ENCODE measurements around the gene LSM2. TPM values are rescaled to one million over a fixed set of nuclear protein-coding genes. Genes with fewer than 3 reads are reported as not detected.

LSM2 gene
- total and polyA plus RNA-seq, 9 of the 15 experiments (the other 6 are each of a cell fraction or from before 2014, with no cell fraction given): 154 to 407 (median 223) TPM

DNA sequence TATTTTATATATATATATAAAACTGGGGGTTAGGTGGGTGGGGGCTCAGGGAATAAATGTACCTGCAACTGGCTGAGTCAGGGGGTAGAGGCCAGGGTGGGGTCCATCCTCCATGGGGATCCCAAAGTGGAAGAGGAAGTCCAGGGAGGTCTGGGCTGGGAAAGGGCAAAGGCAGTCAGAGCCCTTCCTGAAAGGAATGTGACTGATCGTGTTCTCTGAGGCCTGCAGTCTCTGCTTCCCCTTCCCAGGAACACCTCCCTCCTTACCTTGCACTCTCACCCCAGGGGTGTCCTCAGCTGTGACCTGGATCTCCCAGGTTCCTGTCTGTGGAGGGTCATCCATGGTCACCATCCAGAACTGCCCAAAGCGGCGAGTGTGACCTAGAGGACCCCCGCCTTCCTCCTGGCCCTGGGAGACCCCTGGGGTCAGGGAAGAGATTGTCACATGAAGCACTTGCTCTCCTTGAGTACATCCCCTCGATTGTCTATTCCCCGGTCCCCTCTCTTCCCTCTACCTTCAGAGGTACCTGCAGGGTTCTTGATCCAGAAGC lies 39.6 kb downstream of the LSM2 start:
- Histone ChIP-seq H3K4me1 (replicated peaks in 1 of 2; ENCODE audit: control insufficient read depth in 2 of 2, insufficient read depth in 2 of 2, low read length in 2 of 2) (peaks cover 18 to 57% of the 10 kb centered on the region in 2 experiments; a peak in 4 of 5 replicates), H3K9me1 (ENCODE audit: control insufficient read depth, insufficient read depth, low read length) (peaks cover 4% of the 10 kb centered on the region), H2AFZ (ENCODE audit: low read depth, low read length) (no peak overlapping the region), H3K4me2 (ENCODE audit: insufficient read depth, low read length) (no peak overlapping the region), H3K9me3 (replicated peaks; ENCODE audit: control insufficient read depth, insufficient read depth, low read depth, low read length) (no peaks in the 10 kb centered on the region), H3K79me2 (ENCODE audit: control insufficient read depth, insufficient read depth, low read length) (no peaks in the 10 kb centered on the region), H4K20me1 (replicated peaks; ENCODE audit: control insufficient read depth, insufficient read depth, low read length) (no peaks in the 10 kb centered on the region), H3K36me3 (ENCODE audit: control insufficient read depth, insufficient read depth, low read length) (peaks cover 20% of the 10 kb centered on the region; the same call in 2 of the 3 replicates), H3K9ac (ENCODE audit: insufficient read depth in 1 of 2, low read depth in 2 of 2, low read length in 2 of 2) (peak overlapping the region in 1 of 2 experiments; percentile 79; a peak in 2 of 4 replicates), H3K27me3 (ENCODE audit: control insufficient read depth in 2 of 2, insufficient read depth in 2 of 2, low read length in 2 of 2) (no peaks in the 10 kb centered on the region), H3K4me3 (no peak overlapping the region), H3K27ac (ENCODE audit: extremely low read depth, low read depth, low read length) (no peak overlapping the region)
- no peak for DNase-seq (ENCODE audit: extremely low read depth in 1 of 4, low spot score in 3 of 4)
- no peak for FAIRE-seq
- ChIA-PET CTCF (ENCODE audit: low intra/inter-chr PET ratio) (interaction anchor here (0.5 kb wide), 1 partner anchor 87 kb away, joined by 3 read pairs; no protein-coding TSS in a partner anchor), POLR2A (interaction anchor here (0.7 to 5.9 kb wide), 10 partner anchors 8 to 36 kb away, joined by 3 to 75 read pairs (median 5); partner anchors contain the start of genes CLIC1, MSH5 and VARS1)
- in situ Hi-C loops (cut with MboI) (loop anchor here (5.0 kb wide), 1 partner anchor 80 kb away; no protein-coding TSS in a partner anchor), intact Hi-C loops (cut with micrococcal nuclease) (no loop called here)
- no TSS peak for BruUV-seq (replicated peaks)
- TF ChIP-seq FOXA3 (CRISPR knock-in tag; conservative IDR thresholded peaks at IDR 0.05 in 1 of 2, IDR thresholded peaks at IDR 0.05 in 1 of 2): 0 out of 4 replicates have a peak, but pooled peaks of 1 of the 2 experiments have one; percentile 21
- TF ChIP-seq, protein P1, sequence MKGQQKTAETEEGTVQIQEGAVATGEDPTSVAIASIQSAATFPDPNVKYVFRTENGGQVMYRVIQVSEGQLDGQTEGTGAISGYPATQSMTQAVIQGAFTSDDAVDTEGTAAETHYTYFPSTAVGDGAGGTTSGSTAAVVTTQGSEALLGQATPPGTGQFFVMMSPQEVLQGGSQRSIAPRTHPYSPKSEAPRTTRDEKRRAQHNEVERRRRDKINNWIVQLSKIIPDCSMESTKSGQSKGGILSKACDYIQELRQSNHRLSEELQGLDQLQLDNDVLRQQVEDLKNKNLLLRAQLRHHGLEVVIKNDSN (CRISPR knock-in tag; IDR thresholded peaks at IDR 0.05): peak; percentile 40; the same call in 1 of the 2 replicates
- TF ChIP-seq ZNF695 (CRISPR knock-in tag; IDR thresholded peaks at IDR 0.05): 0 out of 2 replicates have a peak, but pooled peaks have one; percentile 7
- TF ChIP-seq, protein P2, sequence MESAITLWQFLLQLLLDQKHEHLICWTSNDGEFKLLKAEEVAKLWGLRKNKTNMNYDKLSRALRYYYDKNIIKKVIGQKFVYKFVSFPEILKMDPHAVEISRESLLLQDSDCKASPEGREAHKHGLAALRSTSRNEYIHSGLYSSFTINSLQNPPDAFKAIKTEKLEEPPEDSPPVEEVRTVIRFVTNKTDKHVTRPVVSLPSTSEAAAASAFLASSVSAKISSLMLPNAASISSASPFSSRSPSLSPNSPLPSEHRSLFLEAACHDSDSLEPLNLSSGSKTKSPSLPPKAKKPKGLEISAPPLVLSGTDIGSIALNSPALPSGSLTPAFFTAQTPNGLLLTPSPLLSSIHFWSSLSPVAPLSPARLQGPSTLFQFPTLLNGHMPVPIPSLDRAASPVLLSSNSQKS (CRISPR knock-in tag; IDR thresholded peaks at IDR 0.05): no peak
- peak; percentile 41; the same call in 1 of the 2 replicates for TF ChIP-seq SPI1 (IDR thresholded peaks at IDR 0.05; ENCODE audit: borderline replicate concordance, low read depth, low read length)
- ATAC-seq: no peak
- WGBS (ENCODE audit: insufficient coverage, low coverage, missing lambda C conversion rate): 64% methylated on average over 6 of the region's 6 CpGs
